Duodenal mucosa (tissue), 2 donors: ENCODE measurements around the gene ADGRF5.

Source experiments
- H3K27ac ChIP-seq: one replicate; pipeline ENCODE4 v1.7.0; 2013; ENCODE audit warnings: low read depth, low read length
- H3K27me3 ChIP-seq, 2 donors: one replicate each; pipeline ENCODE4 v1.7.0; 2013; ENCODE audit warnings: low read length in 2 of 2, control low read depth in 1 of 2; ENCODE audit not compliant: insufficient read depth in 2 of 2, control insufficient read depth in 1 of 2
- H3K36me3 ChIP-seq, 2 donors: one replicate each; pipeline ENCODE4 v1.7.0; 2013; ENCODE audit warnings: low read length in 2 of 2, control low read depth in 1 of 2; ENCODE audit not compliant: insufficient read depth in 2 of 2, control insufficient read depth in 1 of 2
- H3K4me1 ChIP-seq, 2 donors: one replicate each; pipeline ENCODE4 v1.7.0; 2013; ENCODE audit warnings: low read length in 2 of 2, control low read depth in 1 of 2; ENCODE audit not compliant: insufficient read depth in 2 of 2, control insufficient read depth in 1 of 2
- H3K4me3 ChIP-seq, 2 donors: one replicate each; pipeline ENCODE4 v1.7.0; 2013; ENCODE audit warnings: low read length in 2 of 2, low read depth in 1 of 2
- H3K9ac ChIP-seq, 2 donors: one replicate each; pipeline ENCODE4 v1.7.0; 2013; ENCODE audit warnings: low read length in 2 of 2, low read depth in 1 of 2
- H3K9me3 ChIP-seq, 2 donors: one replicate each; pipeline ENCODE4 v1.7.0; 2013; ENCODE audit warnings: low read length in 2 of 2, control low read depth in 1 of 2; ENCODE audit not compliant: control insufficient read depth in 1 of 2

The ADGRF5 gene

DNA sequence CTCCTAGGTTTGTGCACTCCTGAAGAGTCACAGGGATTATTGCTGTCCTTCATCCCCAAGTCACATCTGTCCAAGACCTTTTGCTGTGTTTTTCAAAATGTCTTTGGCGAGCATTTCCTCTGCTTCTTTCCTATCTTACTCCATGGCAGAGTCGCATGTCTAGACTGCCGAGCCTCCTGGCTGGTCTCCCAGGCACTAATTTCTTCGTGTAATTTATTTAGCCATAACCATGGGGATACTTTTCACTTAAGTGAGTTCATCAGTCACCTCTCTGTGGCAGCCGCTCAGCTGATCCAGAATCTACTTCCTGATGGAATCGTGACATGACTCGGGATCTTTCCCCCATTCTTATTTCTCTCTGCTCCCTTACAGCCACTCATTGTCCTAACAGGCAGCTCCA lies 25.8 kb downstream of the ADGRF5 start:
- Histone ChIP-seq H3K27me3 (no peaks in the 10 kb centered on the region), H3K4me3 (no peak overlapping the region), H3K9ac (no peak overlapping the region), H3K9me3 (no peaks in the 10 kb centered on the region), H3K4me1 (peaks cover 9 to 13% of the 10 kb centered on the region in 2 donors), H3K36me3 (no peaks in the 10 kb centered on the region), H3K27ac (no peak overlapping the region)

DNA sequence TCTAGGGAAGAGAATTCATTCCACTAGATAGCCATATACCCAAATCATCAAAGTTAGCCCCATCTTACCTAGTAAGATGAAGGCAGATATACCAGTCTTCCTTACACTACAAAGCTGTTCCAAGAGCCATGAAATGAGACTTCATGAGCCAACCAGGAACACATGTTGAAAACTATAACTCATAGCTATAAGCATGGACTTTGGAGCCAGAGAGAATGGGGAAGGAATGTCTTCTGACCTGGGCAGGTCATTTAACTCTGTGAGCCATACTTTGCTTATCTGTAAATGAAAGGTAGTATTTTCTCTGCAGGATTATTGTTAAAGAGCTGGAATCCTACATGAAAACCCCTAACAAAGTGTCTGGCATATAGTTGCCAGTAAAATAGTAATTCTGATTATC lies 27.3 kb downstream of the ADGRF5 start:
- no peaks in the 10 kb centered on the region for H3K27me3 ChIP-seq
- H3K36me3 ChIP-seq: no peaks in the 10 kb centered on the region
- H3K4me1 ChIP-seq: peaks cover 9 to 13% of the 10 kb centered on the region in 2 donors
- no peak overlapping the region for H3K9ac ChIP-seq
- H3K27ac ChIP-seq: no peak overlapping the region
- H3K4me3 ChIP-seq: no peak overlapping the region
- no peaks in the 10 kb centered on the region for H3K9me3 ChIP-seq

DNA sequence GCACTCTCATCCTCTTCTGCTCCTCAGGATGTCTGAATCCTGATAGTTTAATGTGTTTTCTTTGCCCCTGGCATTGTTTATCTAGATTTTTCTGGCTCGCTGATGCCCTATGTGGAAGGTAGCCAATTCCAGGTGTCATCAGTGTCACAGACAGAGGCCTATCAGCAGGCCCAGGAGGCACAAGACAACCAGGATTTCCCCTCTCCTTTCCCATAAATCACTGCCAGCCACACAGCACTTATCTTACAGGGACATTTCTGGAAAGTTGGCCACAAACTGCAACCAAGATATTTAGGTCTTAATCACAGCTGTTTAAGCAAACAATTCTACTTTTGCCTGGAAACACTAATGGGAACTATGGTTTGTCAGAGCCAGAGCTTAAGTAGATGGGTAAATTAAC lies 28.1 kb downstream of the ADGRF5 start:
- no peaks in the 10 kb centered on the region for H3K9me3 ChIP-seq
- H3K4me3 ChIP-seq: no peak overlapping the region
- H3K27me3 ChIP-seq: no peaks in the 10 kb centered on the region
- H3K27ac ChIP-seq: no peak overlapping the region
- peaks cover 9 to 13% of the 10 kb centered on the region in 2 donors for H3K4me1 ChIP-seq
- H3K9ac ChIP-seq: no peak overlapping the region
- no peaks in the 10 kb centered on the region for H3K36me3 ChIP-seq

DNA sequence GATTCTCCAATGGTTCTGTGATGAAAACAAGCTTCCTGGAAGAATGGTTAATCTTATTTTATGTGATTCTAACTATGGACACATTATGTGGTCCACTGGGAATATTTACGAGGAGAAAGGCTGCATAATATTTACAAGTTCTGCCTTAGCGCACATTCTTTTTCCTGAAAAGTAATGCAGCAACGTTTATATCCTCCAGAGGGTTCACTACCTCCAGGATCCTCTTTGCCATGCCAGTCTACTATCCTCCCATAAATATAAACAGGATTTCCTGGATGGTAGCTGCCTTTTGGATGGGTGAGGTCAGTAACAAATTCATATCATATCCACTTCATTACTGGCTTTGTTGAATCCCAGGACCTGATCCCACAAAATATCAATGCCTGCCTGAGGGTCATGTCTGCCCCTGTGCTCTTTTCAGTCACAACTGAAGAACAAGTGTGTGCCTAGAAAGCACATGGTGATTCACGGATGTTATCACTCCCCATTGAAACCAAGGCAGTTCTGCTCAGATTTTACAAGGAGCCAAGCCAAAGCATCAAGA lies 30.4 kb downstream of the ADGRF5 start:
- Histone ChIP-seq H3K27ac (no peak overlapping the region), H3K9ac (no peak overlapping the region), H3K27me3 (no peaks in the 10 kb centered on the region), H3K4me1 (peaks cover 9 to 13% of the 10 kb centered on the region in 2 donors), H3K36me3 (no peaks in the 10 kb centered on the region), H3K9me3 (no peaks in the 10 kb centered on the region), H3K4me3 (no peak overlapping the region)

DNA sequence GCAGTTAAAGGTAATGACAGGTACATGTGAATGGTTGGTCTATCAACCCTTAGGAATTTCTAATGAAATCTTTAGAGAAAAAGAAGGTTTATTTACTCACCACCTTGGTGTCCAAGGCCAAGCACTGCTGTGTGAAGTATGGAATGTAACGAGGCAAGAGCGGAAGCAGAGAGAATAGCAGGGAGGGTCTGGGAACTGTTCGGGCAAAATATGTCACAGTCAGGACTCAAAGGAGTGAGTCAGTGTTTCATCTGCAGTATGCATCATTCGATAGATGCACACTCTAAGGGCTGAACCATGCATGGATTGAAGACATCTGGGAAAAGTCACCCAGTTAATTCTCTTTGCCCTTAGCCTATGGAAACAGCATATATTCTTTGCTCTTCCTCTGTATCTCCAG lies 33.2 kb downstream of the ADGRF5 start:
- Histone ChIP-seq H3K27ac (no peak overlapping the region), H3K36me3 (no peaks in the 10 kb centered on the region), H3K27me3 (no peaks in the 10 kb centered on the region), H3K9ac (no peak overlapping the region), H3K4me3 (no peak overlapping the region), H3K9me3 (no peaks in the 10 kb centered on the region), H3K4me1 (peaks cover under 1% of the 10 kb centered on the region in 2 donors)

DNA sequence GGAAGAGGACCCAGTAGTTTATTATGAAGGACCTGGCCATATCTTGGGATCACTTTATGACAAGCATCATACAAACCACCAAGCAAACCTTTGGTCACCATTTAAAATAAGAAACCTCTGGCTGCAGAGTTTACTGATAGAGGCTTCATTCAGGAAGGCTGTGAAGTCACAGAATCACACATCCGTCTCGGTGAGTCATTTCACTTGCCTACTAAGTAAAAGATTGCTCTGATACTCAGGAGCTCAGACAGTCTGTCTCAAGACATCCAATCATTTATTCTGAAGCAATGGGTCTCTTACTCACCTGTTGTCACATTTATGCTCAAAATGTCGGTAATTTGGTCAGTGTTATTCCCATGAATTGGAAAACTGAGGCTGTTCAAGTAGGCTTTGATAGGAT lies 33.7 kb downstream of the ADGRF5 start:
- Histone ChIP-seq H3K9me3 (no peaks in the 10 kb centered on the region), H3K9ac (no peak overlapping the region), H3K4me3 (no peak overlapping the region), H3K4me1 (no peaks in the 10 kb centered on the region), H3K27ac (no peak overlapping the region), H3K36me3 (no peaks in the 10 kb centered on the region), H3K27me3 (no peaks in the 10 kb centered on the region)

DNA sequence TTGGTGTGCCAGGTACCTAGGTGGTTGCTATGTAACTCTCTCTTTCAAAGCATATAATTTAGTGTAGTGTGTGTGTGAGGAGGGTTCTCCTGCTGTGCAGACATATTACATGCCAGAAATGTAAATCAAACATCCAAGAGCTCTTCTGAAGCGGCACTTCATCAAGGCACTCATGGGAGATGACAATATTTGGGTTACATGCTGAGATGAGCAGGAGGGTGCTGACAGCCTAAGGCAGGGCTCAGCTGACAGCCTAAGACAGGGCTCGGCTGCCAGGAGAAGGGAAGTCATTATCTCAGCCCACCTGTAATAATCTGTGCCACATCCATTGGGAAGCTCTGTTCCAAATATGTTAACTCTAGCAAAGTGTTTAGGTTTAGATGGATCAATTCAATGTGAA lies 39.1 kb downstream of the ADGRF5 start:
- no peaks in the 10 kb centered on the region for H3K36me3 ChIP-seq
- H3K9ac ChIP-seq: no peak overlapping the region
- H3K9me3 ChIP-seq: no peaks in the 10 kb centered on the region
- no peaks in the 10 kb centered on the region for H3K4me1 ChIP-seq
- no peak overlapping the region for H3K27ac ChIP-seq
- H3K27me3 ChIP-seq: no peaks in the 10 kb centered on the region
- H3K4me3 ChIP-seq: no peak overlapping the region

DNA sequence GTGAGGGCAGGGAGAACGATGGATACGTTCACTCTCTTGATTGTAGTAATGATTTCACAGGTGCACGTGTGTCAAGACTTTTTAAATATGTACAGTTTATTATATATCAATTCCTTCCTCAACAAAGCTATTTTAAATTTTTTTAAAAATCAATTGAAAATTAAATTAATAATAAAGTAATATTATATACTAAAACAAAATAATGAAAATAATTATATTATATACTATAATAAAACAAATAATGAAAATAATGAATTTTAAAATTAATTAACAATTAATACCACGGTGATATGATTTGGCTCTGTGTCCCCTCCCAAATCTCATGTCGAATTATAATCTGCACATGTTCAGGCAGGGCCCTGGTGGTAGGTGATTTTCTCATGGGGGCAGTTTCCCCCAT lies 42.7 kb downstream of the ADGRF5 start:
- Histone ChIP-seq H3K27ac (no peak overlapping the region), H3K9me3 (no peaks in the 10 kb centered on the region), H3K36me3 (no peaks in the 10 kb centered on the region), H3K4me3 (no peak overlapping the region), H3K9ac (no peak overlapping the region), H3K27me3 (no peaks in the 10 kb centered on the region), H3K4me1 (no peaks in the 10 kb centered on the region)

DNA sequence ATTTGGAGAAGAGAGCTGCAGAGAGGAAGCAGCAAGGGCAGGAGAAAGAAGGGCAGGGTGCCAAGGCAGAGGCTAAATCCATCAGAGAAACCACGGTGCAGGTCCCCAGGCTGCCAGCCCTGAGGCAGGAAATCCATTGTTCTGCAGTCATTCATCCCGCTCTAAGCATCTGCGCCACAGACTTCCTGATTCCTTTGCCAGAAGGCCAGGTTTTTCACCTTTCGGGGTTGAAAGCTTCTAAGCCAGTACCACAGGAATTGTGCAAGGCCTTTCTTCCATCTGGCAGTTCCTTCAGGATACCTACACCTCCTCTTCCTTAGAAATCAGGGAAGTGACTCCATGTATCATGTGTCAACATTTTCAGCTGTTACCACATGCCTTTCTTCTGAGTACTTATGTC lies 45.6 kb downstream of the ADGRF5 start:
- Histone ChIP-seq H3K4me3 (no peak overlapping the region), H3K9me3 (no peaks in the 10 kb centered on the region), H3K9ac (no peak overlapping the region), H3K36me3 (no peaks in the 10 kb centered on the region), H3K4me1 (no peaks in the 10 kb centered on the region), H3K27ac (no peak overlapping the region), H3K27me3 (no peaks in the 10 kb centered on the region)

DNA sequence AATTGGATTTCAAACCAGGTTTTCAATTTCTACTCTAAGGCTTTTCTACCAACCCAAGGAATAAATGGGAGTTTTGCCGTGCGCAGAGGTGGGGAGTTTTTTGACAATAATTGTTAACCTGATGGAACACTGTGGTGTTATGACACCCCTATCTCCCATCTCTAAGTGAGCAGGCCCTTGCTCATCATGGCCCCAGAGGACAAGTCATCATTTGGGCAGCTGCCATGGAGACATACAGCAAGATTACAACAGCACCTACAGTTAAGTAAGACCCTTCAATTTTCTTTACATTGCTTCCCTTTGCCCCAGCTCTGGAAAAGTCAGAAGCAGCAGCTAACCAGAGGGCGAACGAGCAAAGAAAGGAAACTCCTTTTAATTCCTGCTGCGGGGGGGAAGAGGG lies 54.3 kb downstream of the ADGRF5 start:
- Histone ChIP-seq H3K4me3 (no peak overlapping the region), H3K27ac (no peak overlapping the region), H3K36me3 (no peaks in the 10 kb centered on the region), H3K9me3 (no peaks in the 10 kb centered on the region), H3K4me1 (no peaks in the 10 kb centered on the region), H3K9ac (no peak overlapping the region), H3K27me3 (no peaks in the 10 kb centered on the region)

DNA sequence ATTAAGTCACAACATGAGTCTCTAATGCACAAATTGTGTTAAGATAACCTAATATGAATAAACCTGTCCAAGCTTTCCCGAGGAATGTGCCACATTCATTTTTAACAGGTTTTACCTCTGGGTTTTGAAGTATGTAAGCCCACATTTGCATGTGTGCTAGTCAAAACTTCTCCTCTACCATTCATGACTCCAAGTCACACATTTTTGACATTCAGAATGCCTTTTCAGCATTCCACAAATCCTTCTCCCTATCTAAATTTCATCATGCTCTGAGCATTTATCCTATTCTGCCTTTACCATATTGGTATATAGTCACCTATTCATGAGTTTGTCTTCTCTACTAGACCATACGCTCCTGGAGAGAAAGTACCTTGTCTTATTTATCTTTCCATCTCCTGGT lies 56.5 kb downstream of the ADGRF5 start:
- Histone ChIP-seq H3K9me3 (no peaks in the 10 kb centered on the region), H3K36me3 (no peaks in the 10 kb centered on the region), H3K9ac (no peak overlapping the region), H3K27me3 (no peaks in the 10 kb centered on the region), H3K27ac (no peak overlapping the region), H3K4me3 (no peak overlapping the region), H3K4me1 (no peaks in the 10 kb centered on the region)
